IPS-11a (cell line): ENCODE results near the gene WNT10A.

Source experiments
- H3K4me3 ChIP-seq: one replicate; pipeline ENCODE4 v1.5.1; 2013; ENCODE audit warnings: low read depth, low read length, control low read depth

WNT10A gene

DNA sequence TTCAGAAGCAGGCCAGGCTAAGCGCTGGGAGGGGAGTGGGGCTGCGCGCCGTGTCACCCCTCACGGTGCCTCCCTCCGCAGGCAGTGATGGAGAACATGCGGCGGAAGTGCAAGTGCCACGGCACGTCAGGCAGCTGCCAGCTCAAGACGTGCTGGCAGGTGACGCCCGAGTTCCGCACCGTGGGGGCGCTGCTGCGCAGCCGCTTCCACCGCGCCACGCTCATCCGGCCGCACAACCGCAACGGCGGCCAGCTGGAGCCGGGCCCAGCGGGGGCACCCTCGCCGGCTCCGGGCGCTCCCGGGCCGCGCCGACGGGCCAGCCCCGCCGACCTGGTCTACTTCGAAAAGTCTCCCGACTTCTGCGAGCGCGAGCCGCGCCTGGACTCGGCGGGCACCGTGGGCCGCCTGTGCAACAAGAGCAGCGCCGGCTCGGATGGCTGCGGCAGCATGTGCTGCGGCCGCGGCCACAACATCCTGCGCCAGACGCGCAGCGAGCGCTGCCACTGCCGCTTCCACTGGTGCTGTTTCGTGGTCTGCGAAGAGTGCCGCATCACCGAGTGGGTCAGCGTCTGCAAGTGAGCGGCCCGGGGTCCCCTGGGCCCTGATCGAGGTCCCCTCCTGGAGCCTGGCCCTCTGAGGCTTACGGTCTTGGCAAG, 12.2 kb downstream of the WNT10A start:
- no peak overlapping the region for H3K4me3 ChIP-seq

- no peak overlapping the region for H3K4me3 ChIP-seq
Observed at GRCh38 chr2:218893349-218894150, 12.9 kb downstream of the WNT10A start.

DNA sequence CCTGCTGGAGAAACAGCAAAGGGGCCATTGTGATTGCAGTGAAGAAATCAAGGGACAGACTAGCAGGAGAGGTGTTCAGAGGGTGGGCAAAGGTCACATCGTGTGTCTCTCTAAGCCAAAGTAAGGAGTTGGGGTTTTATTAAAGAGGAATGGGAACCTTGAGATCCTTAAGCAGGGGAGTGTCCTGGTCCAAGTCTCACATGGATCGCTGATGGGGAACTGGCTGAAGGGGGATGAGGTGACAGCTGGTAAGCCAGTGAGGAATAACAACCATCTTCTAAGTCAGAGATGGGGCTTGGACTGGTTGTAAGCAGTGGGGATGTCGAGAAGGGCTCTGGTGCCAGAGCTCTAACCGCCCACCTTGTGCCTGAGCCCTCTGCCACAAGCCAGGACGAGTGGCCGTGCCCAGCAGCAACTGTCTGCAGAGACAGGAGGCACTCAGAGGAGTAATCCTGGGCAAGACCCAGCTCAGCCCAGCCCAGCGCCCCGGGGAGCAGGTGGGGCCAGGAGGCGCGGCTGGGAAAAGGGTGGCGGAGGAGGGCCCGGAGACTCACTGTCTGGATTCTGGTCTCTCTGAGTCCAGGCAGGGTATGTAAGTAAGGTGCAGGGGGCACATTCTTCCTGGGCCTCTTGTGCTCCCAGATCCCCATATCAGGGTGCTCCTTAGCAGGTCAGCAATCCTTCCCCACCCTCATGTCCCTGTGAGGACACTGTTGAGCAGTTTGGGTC, 13.7 kb downstream of the WNT10A start:
- no peak overlapping the region for H3K4me3 ChIP-seq

DNA sequence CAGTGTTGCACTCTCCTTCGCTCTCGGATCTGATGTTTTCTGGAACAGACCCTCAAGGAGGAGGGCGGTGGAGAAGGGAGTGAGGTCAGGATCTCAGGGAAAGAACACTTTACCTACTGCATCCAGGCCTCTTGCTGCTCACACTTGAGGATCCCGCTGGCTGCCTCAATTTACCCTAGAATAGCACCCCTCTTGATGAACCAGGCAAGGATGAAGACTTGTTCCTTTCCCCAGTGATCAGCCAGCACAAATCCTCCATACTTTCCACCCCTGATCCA, 14.2 kb downstream of the WNT10A start:
- H3K4me3 ChIP-seq: no peak overlapping the region

GRCh38 chr2:218895326-218895725, 14.7 kb downstream of the WNT10A start:
- no peak overlapping the region for H3K4me3 ChIP-seq

- H3K4me3 ChIP-seq: no peak overlapping the region
Observed at GRCh38 chr2:218895759-218896500, 15.3 kb downstream of the WNT10A start.

DNA sequence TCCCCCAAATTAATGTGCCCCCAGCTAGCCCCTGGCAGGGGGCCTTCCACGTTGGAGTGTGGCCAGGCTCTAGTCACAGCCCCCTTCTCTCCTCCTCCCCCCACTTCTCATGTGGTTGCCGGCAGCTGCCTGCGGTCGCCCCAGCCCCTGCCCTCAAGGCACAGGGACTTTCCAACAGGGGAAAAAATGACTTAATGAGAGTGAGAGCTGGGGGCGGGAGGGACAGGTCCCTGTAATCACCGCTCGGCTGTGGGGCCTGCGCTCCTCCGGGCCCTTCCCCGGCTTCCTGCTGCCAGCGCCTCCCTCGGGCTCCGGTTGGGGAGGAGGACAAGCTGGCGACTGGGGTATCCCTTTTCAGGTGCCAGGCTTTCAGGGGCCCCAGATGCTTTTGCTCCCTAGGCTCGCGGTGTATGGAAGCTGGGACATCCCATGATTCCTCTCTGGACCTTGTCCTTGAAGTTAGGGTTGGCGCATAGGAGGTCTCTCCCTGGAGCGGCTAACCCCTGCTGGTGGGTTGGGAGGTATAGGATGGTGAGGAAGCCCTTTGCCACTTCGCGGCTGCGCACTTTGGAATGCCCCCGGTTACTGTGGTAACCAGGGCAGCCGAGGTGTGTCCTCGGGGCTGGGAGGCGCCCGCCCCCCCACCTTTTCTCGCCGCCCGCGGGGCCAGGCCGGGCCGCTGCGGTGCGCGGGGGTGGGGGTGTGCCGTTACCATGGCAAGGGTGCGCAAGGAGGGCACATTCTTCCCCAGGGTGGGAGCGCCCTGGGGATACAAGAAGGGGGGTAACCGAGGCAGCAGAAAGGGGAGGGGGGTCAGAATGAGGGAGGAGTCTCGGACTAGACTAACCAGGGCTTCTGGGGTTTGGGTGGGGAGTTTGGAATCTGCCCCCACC, 16.1 kb downstream of the WNT10A start:
- H3K4me3 ChIP-seq: peak overlapping the region; percentile 4

DNA sequence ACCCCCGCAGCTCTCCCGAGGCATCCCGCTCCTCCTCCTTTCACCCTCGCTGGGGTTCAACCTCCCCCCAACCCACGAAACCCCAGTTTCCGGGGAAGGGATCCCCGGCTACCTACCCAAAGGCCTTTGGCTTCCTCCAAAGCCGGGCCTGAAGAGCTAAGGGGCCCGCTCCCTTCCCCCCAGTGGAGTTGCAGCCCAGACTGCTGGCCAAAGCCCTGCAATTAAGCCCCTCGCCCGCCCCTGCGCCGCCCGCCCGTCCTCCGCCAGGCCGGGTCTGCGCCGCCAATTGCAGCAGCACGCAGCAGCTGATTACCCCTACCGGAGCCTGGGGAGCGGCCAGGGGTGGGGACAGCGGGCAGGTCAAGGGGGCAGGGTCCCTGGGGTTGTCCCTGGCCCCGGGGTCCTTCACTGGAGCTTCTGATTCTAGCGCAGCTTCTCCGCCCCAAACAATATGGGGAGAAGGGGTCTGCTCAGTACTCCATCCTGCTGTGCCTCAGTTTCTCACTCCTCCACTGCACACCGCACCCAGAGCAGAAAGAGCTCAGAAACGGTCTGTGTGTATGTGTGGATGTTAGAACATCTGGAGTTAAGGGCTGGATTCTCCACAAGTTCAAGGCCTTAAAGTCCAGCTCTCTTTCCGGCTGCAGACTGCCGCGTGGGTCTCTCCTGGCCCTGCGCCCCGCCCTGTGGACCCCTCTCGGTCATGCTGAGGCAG, 16.9 kb downstream of the WNT10A start:
- H3K4me3 ChIP-seq: no peak overlapping the region

DNA sequence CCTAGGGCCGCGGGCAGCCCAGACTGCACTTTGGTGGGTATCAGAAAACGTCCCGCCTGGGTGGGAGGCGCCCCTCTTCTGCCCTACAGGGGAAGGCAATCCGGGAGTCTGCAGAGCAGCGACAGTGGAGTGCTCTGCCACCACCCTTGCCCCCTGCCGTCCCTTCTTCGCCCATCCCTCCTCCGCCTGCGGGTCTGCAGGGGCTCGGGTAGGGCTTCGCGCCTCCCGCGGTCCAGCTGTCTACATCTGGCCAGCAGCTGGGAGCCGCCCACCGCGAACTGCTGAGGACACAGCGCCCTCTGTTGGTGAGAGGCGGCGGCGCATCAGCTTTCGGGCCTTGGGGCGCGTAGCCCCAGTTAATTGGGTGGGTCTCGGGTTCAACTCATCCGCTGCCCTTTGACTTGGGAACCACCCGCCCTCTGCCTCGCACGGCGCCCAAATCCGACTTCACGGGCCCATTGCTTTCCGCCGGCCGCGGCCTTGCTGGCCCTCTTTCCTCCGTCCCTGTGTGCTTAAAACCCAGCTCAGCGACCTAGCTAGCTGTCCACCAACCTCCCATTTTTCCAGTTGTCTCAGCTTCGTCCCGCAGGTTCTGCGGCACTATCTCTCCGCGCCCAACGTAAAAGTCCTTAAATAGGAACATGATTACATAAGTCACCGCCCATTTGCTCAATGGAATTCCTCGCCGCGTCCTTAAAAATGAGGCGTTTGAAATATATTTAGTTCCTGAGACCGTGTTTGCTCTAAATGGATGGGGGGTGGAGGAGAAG, 17.6 kb downstream of the WNT10A start:
- H3K4me3 ChIP-seq: no peak overlapping the region

GRCh38 chr2:218899147-218899546, 18.5 kb downstream of the WNT10A start:
- H3K4me3 ChIP-seq: no peak overlapping the region

- H3K4me3 ChIP-seq: no peak overlapping the region
Observed at GRCh38 chr2:218902427-218902826, 21.8 kb downstream of the WNT10A start.

- no peak overlapping the region for H3K4me3 ChIP-seq
Observed at GRCh38 chr2:218904176-218904575, 23.5 kb downstream of the WNT10A start.

GRCh38 chr2:218908721-218909619, 28.3 kb downstream of the WNT10A start:
- H3K4me3 ChIP-seq: peak overlapping the region; percentile 73

GRCh38 chr2:218910741-218911140, 30.1 kb downstream of the WNT10A start:
- H3K4me3 ChIP-seq: no peak overlapping the region

GRCh38 chr2:218920504-218920903, 39.9 kb downstream of the WNT10A start:
- H3K4me3 ChIP-seq: no peak overlapping the region

- no peak overlapping the region for H3K4me3 ChIP-seq
Observed at GRCh38 chr2:218924757-218925156, 44.1 kb downstream of the WNT10A start.

DNA sequence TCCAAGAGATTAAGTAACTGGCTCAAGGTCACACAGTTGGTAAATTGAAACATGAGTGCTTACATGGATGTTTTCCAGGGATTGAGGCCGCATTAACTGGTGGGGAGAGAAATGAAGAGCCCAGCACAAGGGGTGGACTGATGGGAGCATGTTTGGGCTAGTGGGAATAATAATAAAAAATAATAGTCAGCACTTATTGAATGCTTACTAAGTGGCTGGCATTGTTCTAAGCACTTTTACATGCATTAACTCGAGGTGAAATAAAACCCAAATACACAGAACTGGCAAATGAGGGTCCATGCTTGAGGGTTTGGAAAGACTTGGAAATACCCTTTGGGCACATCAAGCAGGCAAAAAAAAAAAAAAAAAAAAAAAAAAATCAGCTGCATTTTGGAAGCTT, 44.8 kb downstream of the WNT10A start:
- H3K4me3 ChIP-seq: no peak overlapping the region

GRCh38 chr2:218927422-218927821, 46.8 kb downstream of the WNT10A start:
- no peak overlapping the region for H3K4me3 ChIP-seq
